Right ventricle myocardium superior (tissue), 1 donor: ENCODE measurements around the gene OMP. TPM values are rescaled to one million over a fixed set of nuclear protein-coding genes. Genes with fewer than 3 reads are reported as not detected.

Experiments
- ATAC-seq: fragments of 200-7000 bp; cut with Tn5 transposase; one replicate; pipeline ENCODE4 v1.9.1; 2020; ENCODE audit warnings: mild to moderate bottlenecking; ENCODE audit not compliant: poor library complexity
- DNase-seq: peaks from one replicate; pipeline ENCODE4 v3.0.0-alpha.2; 2020
- intact Hi-C: fragments of 100-400 bp; cut with DNase I; formaldehyde crosslinking; loops from one replicate; pipeline ENCODE4 v1.11.2; 2022
- total RNA-seq: library from RNA; stranded (reverse); fragmentation: NEBNext Ultra II Directional; extraction: Animal tissue kit (Norgen Biotek cat#: 25700); gene quantifications from one replicate; pipeline ENCODE4 v1.2.1, GENCODE V29; 2021
- donor health status: DM: no; HTN: yes; CAD: no; lungs with severe emphysema.

OMP gene
- total RNA-seq, 1 donor from 2014 or later, result not detected

GRCh38 chr11:77142091-77142975 lies 39.7 kb downstream of the OMP start:
- peak; percentile 32 for DNase-seq
- intact Hi-C loops, result no loop called here
- no peak for ATAC-seq

DNA sequence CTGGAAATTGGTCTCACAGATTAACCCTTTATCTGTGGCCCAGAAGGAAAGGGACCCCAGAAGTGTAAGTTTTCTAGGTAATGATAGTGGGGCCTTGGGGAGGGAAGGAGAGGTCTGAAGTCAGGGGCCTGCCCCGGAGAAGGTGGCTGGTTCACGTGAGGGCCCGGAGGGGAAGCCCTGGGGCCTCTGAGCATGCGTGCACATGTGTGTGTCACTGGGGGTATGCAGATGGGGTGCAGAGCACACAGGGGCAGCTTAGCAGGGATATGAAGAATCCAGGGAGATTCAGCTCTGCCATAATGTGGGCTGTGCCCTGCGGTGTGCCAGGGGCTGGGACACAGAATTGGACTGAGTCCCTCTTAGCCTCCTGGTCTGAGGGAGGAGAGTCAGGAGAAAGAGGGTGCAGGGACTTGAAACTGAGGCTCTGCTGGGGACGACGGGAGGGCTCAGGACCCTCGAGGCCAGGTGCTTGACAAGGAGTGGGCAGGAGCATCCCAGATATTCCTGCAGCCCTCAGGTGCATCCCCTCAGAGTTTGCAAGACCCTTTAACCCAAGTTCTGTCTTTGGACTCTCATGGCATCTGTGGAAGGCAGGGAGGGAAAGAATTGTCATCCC lies 40.9 kb downstream of the OMP start:
- DNase-seq (peak; percentile 16), ATAC-seq (no peak)
- intact Hi-C loops, result no loop called here

GRCh38 chr11:77144196-77144856 lies 41.7 kb downstream of the OMP start:
- peak; percentile 22 for DNase-seq
- intact Hi-C loops, result no loop called here
- no peak for ATAC-seq

DNA sequence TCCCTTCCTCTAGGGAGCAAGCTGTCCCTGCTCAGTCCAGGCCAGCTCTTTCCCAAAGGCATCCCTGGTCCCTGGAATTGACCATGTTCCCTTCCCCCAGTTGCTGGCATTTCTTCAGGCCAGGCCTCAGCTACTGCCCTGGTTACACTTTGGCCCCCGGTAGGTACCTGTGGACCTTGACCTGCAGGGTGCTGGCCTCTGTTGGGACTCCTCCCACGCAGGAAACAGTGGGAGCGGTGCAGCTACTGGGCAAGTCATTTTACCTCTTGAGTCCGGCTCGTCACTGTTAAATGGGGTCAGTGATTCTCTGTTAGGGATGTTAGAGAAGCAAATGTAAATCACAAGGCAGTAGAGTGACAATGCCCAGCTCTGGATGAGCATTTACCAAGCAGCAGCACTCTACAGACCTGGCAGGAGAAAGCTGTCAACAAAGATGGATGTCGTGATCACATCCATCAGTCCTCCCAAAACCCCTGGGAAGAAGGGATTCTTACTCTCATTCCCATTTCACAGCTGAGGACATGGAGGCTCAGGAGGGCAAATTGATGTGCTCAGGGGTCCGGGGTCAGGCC lies 42.3 kb downstream of the OMP start:
- no peak for DNase-seq
- intact Hi-C loops, result no loop called here
- ATAC-seq, result no peak

GRCh38 chr11:77146261-77147035 lies 43.8 kb downstream of the OMP start:
- intact Hi-C loops, result no loop called here
- ATAC-seq (no peak), DNase-seq (peak; percentile 24)

GRCh38 chr11:77147036-77147315 lies 44.3 kb downstream of the OMP start:
- DNase-seq (peak; percentile 24), ATAC-seq (no peak)
- intact Hi-C loops, result no loop called here

GRCh38 chr11:77147668-77148321 lies 45.2 kb downstream of the OMP start:
- peak; percentile 39 for DNase-seq
- intact Hi-C loops, result no loop called here
- peak; percentile 35 for ATAC-seq

DNA sequence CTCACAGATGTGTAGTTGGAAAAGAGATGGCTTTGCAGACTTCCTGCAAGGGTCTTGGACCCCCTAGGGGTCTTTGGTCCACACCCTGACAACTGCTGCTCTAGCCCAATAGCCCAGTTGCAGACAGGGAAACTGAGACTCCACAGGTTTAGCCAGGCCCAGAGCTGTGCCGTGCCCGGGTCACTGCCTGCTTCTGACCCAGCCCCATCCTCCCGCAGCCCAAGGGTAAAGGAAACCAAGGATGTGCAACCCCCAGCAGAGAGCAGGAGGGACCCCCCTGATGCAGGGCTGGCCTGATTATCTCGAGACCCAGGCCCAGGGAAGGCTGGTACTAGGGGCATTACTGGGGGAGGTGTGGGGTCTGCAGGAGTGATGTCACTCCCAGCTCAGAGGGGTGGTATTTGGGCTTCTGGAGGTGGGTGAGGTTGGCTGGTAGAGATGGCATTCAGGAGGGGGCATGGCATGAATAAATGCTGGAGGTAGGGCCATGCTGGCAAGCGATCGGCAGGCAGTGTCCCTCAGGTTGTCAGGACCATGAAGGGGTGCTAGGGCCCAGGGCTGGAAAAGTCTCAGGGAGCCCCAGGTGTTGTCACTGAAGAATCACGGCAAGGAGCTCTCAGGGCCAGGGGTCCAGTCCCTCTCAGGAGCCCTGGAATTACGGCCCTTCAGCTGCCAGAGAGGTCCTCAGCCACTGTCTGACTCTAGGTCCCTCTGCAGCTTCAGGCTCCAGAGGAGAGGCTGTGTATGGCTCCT lies 46.5 kb downstream of the OMP start:
- peak; percentile 26 for DNase-seq
- no peak for ATAC-seq
- intact Hi-C loops, result no loop called here

- DNase-seq (peak; percentile 32), ATAC-seq (no peak)
- intact Hi-C loops, result no loop called here
Measured at GRCh38 chr11:77149716-77150392, 47.2 kb downstream of the OMP start.

DNA sequence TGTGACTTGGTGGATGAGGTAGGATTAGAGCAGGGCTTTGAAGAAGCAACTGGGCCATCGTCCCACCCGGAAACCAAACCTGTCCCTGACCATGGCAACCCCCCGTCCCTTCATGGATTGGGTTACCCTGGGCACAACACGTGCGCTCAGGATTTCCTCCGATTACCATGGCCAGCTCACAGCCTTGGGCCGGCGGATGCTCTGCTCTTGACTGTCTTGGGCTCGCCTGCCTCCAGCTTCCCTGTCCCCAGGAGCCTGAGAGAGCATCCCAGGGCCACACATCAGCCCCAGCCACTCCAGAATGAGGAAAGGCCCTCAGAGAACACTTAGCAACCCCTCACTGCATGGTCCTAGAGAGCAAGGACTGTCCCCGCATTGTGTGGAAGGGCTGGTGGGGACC lies 48.2 kb downstream of the OMP start:
- intact Hi-C loops, result no loop called here
- DNase-seq (peak; percentile 24), ATAC-seq (no peak)

GRCh38 chr11:77151804-77152509 lies 49.3 kb downstream of the OMP start:
- ATAC-seq, result no peak

DNA sequence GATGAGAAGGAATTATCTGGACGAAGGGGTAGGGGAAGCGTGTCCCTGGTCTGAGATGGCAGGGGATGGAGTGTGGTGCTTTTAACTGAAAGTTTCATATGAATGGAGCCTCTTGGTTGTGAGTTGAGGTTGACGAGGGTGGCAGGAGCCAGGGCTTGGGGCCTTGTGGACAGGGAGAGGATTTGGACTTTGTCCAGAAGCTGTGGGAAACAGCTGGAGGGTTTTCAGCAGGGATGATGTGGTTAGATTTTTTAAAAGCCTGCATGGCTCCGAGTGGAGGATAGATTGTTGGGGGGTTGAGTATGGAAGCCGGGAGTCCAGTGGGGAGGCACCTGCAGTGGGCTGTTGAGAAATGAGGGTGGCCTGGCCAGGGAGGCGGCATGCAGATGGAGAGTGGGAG lies 50.2 kb downstream of the OMP start:
- DNase-seq (peak; percentile 13), ATAC-seq (no peak)
- intact Hi-C loops, result no loop called here

More at GRCh38 chr11:77151804-77152509, 49.3 kb downstream of the OMP start:
- DNase-seq, result peak; percentile 42
- intact Hi-C loops, result no loop called here

Other genes with a start within 250 kb of the OMP start
- gene ACER3, start 241.9 kb upstream of the OMP start, total RNA-seq, result 10.3 TPM
- not detected for gene B3GNT6, start 68.4 kb upstream of the OMP start, total RNA-seq
- 2.6 TPM for gene CAPN5, start 35.9 kb upstream of the OMP start, total RNA-seq
- gene MYO7A, start 25.4 kb downstream of the OMP start, total RNA-seq, result 4.4 TPM
- not detected for gene GDPD4, start 198.8 kb downstream of the OMP start, total RNA-seq